Measurements from ENCODE around the gene CARD10.

CARD10 gene

DNA sequence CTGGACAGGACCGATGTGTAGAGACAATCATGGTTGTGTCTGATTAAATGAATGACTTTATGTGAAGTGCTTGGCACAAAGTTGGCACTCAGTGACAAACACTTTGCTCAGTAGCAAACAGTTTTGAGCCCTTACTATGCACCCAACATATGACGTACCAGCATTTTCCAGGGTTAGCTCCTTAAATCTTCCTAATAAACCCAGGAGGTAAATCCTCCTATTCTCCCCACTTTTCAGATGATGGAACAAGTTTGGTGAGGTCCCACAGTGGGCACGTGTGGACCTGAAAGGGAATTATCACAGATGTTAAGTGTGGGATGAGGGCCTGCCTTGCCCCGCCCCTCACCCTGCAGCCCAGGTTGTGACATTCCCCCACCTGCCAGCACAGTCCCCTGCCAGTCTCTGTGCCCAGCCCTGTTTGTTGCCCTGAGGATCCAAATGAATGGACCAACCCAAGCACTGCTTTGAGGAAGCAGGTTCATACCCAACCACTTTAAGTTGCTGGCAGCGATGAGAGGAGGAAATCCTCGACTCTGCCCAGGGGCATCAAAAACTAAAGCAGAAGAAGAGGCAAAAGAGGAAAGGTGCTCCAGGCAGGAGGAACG, 6.6 kb upstream of the CARD10 start:
- DNase-seq (ENCODE audit: low spot score): no peak

- no peak for DNase-seq (ENCODE audit: low spot score)
These were observed 6.0 kb upstream of the CARD10 start for GRCh38 chr22:37525073-37525745.

DNA sequence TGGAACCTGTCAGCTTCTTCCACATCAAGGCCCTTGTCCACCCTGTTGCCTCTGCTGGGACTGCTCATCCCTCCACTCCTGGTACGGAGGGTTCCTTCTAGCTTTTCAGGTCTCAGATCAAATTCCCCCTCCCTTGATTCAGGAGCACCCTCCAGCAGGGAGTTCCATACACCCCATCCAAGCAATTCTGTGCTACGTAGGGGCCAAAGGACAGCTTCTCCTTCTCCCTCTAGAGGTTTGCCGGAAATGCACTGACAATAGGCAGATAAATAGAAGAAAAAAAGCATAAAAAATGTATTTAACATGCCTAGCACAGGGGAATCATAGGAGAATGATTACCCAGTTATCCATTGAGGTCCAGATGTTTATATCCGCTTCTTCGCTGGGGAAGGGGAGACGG, 3.3 kb upstream of the CARD10 start:
- no peak for DNase-seq (ENCODE audit: low spot score)

- DNase-seq (ENCODE audit: low spot score): no peak
These were observed 2.1 kb upstream of the CARD10 start for GRCh38 chr22:37521236-37521739.

DNA sequence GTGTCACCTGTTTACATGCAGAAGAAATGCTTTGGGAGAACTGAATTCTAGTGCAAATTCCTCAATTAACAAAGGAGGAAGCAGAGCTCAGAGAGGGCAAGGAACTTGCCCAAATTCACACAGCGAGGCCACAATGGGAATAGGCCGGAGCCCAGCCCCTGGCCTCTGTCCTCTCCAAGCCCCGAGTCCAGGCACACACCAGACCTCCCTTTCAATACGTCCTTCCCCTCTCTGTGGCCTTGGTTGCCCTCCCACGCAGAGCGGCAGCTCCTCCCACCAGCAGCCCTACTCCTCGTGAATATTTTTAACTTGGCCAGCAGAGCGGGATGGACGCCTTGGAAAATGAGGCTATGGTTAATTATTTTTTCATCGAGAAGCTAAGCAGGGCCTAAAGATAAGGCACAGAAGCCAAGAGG, 1.6 kb upstream of the CARD10 start:
- DNase-seq (ENCODE audit: low spot score): no peak

GRCh38 chr22:37518509-37519267, 527 bp downstream of the CARD10 start:
- no peak for DNase-seq (ENCODE audit: low spot score)

DNA sequence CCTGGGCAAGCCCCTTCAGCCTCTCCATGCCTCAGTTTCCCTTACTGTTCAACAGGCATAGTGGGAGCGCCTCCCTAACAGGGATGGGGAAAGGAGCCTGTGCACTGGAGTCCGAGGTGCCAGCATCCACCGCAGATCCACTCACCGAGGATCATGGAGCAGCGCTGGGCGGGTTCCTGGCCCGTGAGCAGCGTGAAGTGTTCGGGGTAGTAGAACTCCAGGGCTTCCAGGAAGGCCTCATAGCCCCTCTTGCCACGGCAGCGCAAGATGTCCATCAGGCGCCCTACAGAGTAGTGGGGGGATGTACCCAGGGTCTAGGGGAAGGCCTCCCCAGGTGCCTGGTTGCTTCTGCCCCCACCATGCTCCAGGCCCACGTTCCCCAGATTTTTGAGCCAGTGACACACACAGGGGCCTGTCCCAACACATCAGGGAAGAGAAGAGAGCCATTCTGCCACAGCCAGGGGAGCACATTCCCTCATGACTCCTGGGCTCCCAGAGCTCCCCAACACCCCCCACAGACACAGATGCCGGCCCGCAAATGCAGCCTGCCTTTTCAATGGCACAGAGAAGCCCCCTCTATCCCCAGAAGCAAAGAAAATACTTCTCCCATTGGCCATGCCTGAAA, 1.3 kb downstream of the CARD10 start:
- no peak for DNase-seq (ENCODE audit: low spot score)

- DNase-seq (ENCODE audit: low spot score): no peak
These were observed 2.8 kb downstream of the CARD10 start for GRCh38 chr22:37516456-37516855.

DNA sequence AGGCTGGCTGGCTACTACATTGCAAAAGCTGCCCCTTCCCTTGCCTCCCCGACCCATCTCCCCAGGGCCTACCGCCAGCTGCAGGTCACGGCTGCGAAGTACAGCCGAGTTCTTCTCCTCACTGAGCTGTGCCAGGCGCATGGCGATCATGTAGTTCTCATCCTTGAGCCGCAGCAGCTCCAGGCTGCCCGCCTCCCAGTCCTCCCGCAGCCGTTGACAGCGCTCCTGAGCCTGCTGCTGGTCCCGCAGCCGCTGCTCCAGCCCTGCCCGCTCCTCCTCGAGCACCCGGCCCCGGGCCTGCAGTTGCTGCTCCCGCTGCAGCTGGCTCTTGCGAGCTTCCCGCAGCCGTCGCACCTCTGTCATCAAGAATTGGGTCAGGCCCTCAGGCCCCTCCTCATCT, 3.3 kb downstream of the CARD10 start:
- no peak for DNase-seq (ENCODE audit: low spot score)

DNA sequence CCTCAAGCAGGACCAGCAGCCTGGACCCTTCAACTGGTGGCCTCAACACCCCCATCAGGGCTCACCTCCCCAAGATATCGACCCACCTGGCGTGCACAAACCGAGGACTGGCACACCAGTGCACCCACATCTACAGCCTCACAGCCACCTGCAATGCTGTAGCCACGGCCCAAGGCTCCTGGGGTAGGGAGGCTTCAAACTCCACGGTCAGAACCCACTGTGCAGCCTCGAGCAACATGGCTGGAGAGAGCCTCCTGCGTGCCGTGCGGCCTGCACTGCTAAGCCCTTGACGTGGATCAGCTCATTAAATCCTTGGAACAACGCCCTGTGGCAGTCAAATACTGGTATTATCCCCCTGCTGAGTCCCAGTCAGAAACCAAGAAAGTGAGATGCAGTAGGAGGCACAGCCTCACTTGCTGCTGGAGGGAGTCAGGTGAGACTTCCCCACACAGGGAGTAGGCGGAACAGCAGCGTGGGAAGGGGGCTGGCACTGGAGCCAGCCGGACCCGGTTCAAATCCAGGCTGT, 4.6 kb downstream of the CARD10 start:
- DNase-seq (ENCODE audit: low spot score): no peak

DNA sequence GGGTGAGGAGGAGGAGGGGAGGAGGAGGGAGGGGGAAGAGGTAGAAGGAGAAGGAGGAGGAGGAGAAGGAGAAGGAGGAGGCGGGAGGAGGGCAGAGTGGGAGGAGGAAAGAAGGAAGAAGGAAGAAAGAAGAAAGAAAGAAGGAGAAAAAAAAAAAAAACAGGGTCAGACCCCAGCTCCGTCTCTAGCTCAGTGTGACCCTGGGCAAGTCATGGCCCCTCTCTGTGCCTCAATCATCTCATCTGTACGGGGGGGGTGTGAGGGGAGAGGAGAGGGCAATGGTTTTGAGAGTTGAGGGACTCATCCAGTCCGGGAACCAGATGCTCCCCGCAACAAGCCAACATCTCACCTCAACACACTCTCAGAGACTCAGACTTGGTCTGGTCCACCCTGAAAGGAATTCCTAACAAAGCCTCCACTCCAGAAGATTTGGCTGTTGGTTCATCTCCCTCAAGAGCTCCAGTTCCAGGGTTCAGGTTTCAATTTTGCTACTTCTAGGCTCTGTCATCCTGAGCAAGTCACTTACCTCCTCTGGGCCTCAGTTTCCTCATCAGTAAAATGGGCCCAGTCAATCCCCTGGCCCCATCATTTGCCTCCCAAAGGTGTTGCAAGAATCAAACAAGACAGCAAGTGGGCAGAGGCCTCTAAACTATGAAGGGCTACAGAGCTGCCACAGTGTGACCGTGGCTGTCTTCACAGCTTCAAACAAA, 7.7 kb downstream of the CARD10 start:
- no peak for DNase-seq (ENCODE audit: low spot score)

DNA sequence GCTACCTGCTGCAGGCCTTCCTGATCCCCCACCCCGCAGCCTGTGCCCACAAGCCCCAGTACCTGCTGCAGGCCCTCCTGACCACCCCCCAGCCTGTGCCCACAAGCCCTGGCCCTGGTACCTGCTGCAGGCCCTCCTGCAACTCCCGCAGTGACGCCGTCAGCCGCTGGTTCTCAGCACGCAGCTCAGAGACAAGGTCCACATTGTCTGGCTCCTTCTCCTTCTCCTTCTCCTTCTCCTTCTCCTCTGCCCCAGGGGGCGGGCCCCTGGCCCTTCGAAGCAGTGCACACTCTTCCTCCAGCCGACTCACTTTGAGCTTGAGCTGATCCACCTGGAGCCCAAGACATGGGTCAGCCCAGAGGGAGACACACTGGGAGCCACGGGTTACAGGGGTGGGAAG, 9.1 kb downstream of the CARD10 start:
- no peak for DNase-seq (ENCODE audit: low spot score)

- no peak for DNase-seq (ENCODE audit: low spot score)
These were observed 10.0 kb downstream of the CARD10 start for GRCh38 chr22:37509059-37509860.

GRCh38 chr22:37508431-37508992, 10.7 kb downstream of the CARD10 start:
- DNase-seq (ENCODE audit: low spot score): no peak

DNA sequence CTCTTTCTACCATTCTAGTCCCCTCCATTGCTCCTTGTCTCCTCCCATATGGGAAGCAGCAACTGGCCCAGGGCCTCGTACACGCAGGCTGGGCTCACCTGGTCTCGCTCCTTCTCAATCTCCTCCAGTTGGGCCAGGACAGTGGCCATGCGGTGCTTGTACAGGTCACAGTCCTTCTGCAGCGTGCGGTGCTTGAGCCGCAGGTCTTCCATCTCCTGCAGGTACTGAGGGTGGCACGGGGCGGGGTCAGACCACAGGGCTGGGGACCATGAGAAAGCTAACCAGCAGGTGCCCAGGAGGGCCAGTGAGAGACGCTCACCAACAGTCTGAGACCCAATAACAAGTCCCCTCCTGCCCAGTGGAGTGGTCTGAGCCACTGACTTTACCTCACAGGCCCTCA, 11.5 kb downstream of the CARD10 start:
- DNase-seq (ENCODE audit: low spot score): no peak

GRCh38 chr22:37505989-37506388, 13.2 kb downstream of the CARD10 start:
- no peak for DNase-seq (ENCODE audit: low spot score)

DNA sequence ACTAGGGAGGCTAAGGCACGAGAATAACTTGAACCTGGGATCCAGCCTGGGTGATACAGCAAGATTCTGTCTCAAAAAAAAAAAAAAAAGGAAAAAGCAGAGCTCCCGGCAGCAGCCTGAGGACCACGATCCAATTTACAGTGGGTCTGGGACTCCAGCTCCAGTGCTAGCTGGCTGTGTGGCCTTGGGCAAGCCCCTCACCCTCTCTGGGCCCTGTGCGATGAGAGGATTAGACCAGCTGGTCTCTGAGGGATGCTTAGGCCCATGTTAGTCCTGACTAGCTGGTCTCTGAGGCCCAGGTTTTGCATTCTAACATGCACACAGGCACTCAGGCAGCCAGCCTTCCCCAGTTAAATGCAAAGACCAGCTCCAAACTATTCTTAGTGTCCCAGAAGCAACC, 13.7 kb downstream of the CARD10 start:
- DNase-seq (ENCODE audit: low spot score): no peak

- DNase-seq (ENCODE audit: low spot score): no peak
These were observed 14.3 kb downstream of the CARD10 start for GRCh38 chr22:37504964-37505363.

DNA sequence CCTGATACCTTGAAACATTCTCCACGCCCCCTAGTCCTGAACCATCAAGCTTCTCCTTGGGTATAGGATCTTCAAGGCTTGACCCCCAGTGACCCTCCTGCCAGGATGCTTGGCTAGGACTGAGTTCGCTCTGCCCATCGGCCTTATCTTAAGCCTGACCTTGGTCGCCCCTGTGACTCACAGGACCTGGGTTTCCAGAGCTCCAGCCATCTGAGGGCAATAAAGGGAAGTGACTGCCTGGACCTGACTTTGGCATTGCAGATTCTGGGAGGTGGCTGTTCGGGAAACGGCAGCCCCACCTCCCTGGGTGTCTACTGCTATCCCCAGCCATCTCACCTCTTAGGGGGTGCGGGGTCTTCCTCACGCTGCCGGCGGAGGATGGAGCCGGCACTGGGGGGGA, 15.4 kb downstream of the CARD10 start:
- DNase-seq (ENCODE audit: low spot score): no peak

GRCh38 chr22:37503183-37503683, 16.0 kb downstream of the CARD10 start:
- no peak for DNase-seq (ENCODE audit: low spot score)

All from Ammon's horn (tissue), 1 donor.